DMS114 treated with DMSO at 0.1 percent for 48 hours (cell line): ENCODE results near the gene AKR7A2.

Experiments used
- DNase-seq: peaks from one replicate; lab custom pipeline; 2025; ENCODE audit not compliant: unreplicated experiment; lab: John Stamatoyannopoulos, UW

The AKR7A2 gene

DNA sequence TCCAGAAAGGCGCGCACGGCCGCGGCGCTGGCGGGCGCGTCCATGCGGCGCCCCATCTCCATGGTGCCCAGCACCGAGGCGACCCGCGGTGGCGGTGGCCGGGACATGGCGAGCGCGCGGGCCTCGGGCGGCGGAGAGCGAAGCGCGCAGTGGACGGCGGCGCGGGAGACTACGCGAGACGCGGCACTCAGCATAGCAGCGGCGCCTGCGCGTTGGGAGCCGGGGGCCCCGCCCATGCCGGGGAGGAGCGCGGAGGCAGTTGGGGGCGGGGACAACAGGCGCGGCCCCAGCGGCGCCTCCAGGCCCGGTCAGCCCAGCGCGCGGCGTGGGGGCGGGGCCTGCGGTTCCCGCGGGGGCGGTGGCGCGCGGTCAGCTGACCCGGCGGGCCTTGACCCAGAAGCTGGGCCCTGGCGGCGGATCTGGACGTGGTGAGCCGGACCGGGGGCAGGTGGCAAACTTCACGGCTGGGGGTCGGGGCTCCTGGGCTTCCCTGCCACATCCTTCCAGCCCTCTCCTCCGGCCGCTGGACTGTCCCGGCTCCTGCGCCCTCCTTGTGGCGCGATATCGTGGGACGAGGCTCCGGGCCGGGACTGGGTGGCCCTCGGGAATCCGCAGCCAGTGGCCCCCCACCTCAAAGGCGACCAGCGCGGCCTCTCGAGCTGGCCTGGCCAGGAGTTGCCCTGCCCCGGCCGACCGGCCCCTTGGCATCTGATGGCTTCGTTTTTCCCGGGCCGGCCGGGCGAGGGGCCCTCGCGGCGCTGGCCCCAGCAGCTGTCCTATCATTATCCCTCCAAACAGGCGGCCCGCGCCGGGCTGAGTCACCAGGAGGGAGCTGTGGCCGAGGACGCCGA is at the start of gene AKR7A2, which contains the start of gene SLC66A1:
AKR7A2 (minus strand) TSS at position 214 of the 851 bp plus-strand sequence; CDS start at position 194, 20 bp downstream.
SLC66A1 (plus strand) TSS at position 396 of the 851 bp plus-strand sequence. CDS start 5,352 bp downstream, outside the sequence.
- DNase-seq: peak; percentile 82

DNA sequence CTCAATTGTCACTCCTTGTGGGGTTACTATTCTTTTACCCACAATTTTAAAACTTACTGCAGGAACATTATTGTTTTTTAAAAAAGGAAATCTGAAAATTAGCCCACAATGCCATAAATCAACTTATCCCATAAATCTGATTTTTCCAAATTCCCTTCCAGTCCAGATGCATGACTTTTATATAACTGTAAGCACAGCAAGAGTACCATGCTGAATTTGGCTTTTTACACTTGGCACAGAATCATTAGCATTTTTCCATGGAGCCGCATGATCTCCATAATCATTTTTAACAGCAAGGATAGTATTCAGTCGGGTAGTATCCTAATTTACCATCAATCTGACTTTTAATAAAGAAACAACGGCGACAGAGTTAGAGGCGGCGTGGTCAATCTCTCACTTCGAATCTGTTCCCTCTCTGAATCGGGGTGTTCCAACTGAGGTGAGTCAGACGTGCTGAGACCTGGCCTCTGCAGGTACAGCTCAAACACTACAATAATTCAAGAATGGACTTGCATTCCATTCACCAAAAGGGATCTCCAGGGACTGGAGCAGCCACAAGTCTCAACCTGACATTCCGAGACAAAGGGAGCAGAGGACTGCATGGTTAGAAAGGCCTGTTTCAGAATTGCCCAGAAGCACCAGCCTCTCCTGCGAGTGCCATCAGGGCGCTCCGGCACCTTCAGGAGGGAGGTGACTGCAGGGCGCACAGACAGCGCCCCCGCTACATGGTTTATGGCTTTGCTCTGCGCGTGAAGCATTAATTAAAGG is 49.1 kb upstream of the AKR7A2 start:
- no peak for DNase-seq

DNA sequence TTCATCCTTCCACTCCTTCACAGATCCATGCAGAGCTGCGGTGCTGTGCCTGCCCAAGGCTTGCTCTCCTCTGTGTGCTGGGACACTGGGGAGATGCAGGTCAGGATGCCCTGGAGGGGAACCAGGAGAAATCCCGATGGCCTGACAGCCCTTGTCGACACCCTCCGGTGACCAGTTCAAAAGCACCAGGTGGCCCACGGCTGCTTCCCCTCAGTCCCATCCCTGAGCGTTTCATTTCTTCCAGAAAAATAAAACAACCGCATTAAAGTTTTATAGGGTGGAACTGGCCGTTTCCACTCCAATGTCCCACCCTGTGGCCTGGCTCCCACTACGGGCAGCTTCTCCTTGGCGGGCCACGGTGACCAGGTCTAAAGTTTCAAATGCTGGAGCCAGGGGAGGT is 48.5 kb upstream of the AKR7A2 start:
- no peak for DNase-seq

DNA sequence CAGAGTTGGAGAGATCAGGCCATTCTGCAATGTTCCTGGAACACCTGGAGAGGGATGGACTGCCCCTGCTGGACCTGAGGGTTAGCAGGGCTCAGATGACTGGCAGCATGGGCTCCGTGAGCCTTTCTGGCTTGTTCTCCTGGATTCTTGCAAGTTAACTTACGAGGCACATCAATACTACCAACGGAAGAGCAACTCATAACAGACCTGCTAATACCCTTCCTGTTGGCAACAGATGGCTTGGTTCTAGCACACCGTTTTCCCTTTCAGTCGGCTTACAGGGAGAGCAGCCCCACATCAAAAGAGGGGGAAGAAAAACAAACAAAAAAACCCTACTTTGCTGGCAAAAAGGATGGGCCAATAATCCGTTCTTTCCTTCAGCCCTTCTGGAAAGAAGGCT is 48.1 kb upstream of the AKR7A2 start:
- no peak for DNase-seq

DNA sequence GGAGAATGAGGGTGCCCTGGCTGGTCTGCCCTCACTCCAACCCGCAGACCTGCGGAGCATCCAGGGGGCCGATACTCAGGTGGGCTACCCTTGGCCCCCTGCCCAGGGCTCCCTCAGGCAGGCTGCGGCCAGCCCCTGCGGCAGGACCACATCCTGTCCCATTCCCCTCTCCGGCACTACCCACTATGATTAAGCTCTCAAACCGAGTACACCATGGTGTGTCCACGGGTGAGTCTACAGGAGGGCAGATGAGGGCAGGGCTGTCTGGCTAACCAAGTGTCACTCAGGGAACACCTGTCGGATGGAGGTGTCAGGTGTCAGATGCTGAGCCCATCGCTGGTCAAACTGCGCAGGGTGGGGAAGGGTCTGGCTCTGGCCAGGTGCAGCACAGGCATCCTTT is 47.4 kb upstream of the AKR7A2 start:
- DNase-seq: no peak

DNA sequence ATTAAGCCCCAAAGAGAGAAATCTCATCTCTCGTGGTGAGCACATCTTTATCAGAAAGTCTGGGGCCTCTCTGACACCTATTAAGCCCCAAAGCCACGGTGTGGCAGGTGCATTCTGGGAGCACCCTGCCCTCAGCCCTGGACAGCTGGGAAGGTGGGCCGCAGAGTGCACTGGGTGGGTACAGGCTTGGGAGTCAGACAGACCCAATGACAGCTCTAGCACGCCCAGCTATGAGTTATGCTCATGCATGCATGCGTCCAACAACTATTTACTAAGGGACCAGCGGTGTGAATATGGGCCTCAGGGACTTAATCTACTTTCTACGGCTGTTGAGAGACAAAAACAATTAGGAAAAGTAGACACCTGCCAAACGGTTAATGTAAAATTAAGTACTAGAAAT is 46.8 kb upstream of the AKR7A2 start:
- DNase-seq: no peak

DNA sequence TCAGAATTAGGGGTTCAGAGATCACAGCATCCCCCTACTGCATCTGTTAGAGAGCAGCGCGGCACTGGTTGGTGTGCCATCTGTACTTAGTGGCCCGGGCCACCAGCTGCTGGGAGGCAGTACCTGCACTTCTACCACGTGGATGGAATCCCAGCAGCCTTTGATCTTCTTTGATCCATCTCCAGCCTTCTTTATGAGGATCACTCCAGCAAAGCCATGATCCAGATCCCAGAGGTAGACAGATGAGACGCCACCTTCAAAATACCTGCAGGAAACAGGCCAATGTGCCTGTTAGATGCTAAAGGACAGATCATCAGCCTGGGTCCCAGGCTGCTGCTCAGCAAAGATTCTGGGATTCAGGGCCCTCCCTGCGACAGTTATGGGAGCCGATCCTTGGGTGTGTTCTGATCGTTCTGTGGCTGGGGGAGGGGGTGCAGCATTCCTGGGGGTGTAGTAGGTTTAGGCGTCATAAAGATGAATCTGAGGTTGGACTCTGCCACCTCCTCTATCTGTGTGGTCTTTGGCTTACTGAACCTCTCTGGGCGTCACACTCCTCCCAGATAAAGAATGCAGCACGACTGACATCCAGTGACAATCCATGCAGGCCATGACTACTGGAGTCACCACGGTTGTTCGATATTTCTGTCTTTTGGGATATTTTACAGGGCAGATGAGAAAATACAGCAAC is 45.5 kb upstream of the AKR7A2 start:
- DNase-seq: no peak

DNA sequence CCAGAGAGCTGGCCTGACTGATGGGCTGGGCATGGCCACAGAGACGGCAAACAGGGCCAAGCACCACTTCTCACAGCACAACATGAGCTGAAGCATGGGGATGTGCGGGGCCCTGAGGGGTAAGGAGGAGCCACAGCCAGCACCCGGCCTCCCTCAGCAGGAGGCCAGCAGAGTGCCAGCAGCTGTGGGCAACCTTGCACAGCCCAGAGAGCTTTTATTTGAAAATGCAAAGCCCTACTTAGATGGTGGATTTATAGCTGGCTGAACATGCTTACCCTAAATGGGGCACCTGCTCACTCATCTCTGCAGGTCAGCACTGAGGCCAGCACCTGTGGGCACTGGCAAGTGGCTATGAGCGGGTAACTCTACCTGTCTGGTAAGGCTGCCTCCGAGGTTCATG is 44.3 kb upstream of the AKR7A2 start:
- no peak for DNase-seq

DNA sequence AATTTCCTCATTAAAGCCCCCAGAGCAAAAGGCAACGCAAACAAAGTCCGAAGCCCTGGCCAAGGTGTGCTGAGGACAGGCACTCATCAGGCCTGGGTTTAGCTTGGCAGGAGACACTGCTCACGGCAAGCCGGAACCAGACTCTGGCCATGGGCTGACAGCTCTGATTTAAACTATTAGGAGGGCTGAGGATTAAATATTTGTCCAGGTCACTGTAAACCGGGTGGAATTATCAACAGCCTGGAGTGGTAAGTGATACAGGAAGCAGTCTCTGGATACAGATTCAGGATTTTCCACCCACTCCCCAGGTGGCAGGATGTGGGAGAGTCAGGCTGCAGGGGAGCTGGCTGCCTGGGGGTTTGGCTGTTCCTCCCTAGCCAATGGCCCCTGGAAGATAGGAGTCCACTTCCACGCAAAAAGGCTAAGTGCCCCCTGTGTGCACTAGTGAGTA is 42.6 kb upstream of the AKR7A2 start:
- DNase-seq: no peak

DNA sequence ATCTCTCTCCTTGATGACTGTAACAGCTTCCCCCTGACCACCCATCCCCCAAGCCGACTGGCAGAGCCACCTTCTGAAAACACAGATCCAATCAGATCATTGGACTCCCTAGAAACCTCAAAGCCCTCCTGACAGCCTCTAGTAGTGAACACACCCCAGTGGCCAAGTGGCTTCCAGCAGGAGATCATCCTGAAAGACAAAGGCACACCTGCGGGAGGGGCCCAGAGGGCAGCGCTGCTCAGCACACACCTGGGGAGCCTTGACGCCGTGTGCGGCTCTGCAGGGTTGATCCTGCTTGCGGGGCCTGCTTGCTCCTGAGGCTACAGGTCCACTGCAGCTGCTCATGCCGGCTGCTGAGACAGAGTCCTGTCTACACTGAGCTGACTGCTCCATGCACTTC is 41.7 kb upstream of the AKR7A2 start:
- no peak for DNase-seq

DNA sequence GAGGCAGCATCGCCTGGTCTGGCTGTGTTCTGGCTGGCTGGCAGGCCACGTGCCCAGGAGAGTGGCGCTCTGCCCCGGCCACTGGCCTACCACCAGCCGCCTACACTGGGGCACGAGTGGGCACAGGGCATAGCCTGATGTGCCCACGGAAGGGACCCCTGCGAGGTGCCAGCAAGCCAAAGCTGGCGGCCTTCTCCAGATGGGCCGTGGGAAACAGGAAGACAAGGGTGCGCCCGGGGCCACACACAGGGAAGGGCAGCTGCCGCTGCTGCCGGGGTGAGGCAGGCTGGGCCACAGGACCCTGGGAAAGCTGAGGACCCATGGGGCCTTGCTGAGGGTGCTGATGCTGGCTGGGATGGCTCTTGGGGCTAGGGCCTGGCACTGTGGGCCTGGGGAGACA is 40.9 kb upstream of the AKR7A2 start:
- no peak for DNase-seq

DNA sequence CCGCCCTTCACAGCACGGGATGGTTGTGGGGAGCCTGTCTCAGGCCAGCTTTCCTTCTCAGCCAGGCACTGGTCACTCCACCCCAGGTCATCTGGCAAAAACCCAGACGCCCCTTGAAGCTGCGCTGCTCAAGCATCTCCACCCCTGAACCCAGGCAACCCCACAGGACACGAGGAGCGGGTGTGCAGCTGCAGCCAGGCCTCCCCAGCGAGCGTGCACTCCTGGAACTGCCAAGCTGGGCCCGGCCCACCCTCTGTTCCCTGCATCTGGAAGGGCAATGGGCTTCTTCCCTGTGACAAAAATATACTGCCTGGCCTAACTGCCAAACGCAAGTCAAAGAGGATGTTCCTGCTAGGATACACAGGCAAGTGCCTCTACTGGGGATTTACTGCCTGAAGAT is 39.9 kb upstream of the AKR7A2 start:
- no peak for DNase-seq

DNA sequence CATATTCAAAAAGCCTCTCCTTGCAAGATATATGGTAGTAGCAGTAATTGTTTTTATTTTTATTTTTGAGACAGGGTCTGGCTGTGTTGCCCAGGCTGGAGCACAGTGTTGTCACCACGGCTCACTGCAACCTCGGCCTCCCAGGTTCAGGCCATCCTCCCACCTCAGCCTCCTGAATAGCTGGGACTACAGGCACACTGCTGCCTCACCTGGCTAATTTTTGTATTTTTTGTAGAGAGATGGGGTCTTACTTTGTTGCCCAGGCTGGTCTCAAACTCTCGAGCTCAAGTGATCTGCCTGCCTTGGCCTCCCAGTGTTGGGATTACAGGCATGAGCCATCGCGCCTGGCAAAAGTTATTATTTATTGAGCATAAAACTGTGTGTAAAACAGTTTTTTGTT is 38.6 kb upstream of the AKR7A2 start:
- DNase-seq: no peak

DNA sequence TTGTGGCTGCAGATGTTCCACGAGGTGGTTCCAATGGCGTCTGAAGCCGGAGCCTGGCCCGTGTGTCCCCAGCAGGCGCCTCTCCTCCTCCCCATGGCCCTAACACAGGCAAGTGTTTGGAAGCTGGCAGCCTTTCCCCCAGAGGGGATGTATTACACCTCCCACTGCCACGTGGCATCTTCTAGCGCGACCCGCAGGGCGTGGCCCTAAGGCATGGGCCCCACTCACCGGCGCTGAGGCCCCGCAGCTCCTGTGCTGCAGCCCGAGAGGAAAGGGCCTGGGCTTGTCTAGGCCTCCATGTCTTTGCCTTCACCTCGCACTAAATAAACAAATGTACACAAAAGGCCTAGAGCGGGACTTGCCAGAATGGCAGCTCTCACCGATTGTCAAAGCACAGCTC is 38.1 kb upstream of the AKR7A2 start:
- no peak for DNase-seq

DNA sequence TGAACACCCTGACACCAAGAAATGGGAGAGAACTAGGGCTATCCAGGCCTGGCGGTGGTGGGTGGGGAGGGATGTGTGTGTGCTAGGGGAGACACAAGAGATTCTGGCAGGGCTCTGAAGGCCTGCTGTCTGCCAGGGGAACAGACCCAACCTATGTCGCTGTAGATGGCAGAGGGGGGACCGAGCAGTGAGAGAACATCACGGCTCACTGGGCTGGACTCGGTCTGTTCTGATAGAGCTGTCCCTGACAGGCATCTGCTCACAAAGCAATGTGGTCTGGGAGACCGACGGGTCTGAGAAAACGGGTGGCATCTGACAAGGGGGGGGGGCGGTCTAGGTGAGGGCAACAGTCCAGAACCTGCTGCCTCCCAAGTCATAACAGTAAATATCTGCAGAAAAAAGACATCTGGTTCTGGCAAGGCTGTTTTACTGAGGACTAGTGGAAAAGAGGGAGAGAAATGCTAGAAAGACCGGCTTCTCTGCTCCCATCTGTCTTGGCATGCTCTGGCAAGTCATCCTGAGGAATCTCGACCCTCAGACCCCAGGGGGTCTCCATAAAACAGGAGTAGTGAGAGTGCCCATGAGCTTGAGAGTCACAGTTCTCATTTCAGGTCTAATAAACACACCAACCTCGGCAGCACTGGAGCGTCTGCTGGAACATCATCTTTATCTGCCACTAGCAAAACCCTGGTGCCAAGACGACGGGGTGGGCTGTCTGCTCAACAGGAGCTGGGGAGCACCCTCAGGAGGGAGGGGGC is 36.7 kb upstream of the AKR7A2 start:
- DNase-seq: no peak

DNA sequence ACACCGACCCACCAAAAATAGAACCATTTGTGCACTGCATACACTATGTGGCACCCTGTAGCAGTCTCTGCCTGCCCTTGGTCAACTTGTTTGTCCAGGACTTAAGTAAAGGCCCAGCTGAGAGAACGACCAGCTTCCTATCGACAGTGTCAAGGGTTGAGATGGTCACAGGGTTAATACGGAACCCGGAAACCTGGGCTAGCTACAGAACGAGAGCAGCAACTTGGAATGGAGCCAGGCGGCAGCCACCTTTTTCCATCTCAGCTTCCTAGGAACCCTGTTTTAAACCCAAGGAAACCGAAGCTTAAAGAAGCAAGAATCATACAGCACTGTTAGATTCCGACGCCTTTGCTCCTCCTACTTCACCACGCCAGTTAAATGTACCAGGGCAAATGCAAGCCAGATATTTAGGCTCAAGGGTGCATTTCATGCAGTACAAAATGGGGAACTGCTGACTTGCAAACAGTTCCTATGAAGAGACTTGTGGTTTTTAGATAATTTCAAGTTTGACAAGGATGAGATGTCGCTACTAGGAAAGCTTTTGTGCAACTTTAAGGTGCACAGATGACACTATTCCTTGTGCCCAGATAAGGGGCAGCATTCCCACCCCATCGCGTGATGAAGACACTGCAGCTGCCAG is 35.7 kb upstream of the AKR7A2 start:
- DNase-seq: no peak

DNA sequence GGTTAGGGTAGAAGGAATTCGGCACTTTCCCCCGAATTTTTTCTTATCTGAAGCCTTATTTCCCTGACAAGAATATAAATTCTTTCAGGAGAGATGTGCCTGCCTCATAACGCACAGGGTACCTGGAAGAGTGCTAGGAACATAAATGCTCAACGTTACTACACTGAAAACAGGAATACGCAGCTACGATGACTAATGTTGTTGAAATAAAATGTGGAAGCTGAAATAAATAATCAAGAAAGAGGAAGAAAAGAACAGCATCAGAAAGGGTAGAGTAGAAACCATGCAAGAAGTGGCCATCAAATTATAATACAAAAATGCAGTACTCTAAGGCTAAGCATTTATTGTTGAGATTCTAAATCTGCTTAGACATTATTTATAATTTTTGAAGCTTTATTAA is 34.1 kb upstream of the AKR7A2 start:
- no peak for DNase-seq

DNA sequence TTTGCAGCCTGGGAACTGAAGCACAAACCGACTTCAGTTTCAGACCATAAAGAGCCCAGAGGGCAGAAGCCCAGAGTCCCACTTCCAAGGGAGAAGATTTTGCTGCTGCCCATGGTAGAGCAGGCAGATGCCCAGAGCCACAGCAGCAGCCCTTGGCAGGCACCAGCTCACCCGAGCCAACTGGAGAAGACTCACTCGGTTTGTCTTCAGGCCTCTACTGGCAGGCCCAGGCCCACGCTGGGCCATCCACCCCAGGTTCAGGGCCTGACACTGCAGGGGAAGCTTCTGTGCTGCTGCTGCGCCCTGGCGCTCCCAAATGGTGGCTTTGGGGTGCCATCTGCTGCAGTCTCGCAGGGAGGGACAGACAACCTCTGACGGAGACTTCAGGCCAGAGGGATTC is 33.4 kb upstream of the AKR7A2 start:
- no peak for DNase-seq

DNA sequence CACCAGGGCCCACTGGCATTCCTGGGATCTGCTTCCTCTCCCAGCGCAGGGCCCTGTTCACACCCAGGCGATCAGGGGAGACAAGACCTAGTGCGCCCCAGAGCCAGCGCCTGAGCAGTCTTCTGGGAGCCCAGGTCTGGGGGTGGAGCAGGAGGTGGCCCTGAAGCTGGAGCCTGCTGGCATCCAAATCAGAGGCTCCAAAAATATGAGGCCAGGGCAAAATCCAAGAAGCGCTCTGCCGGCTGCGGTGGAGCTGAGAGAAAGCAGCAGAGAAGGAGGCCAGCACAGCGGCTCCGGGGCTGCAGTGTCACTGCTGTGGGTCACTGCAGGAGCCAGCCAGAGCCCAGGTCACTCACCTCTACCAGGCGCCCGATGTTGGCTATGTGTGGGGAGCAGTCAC is 32.9 kb upstream of the AKR7A2 start:
- no peak for DNase-seq

DNA sequence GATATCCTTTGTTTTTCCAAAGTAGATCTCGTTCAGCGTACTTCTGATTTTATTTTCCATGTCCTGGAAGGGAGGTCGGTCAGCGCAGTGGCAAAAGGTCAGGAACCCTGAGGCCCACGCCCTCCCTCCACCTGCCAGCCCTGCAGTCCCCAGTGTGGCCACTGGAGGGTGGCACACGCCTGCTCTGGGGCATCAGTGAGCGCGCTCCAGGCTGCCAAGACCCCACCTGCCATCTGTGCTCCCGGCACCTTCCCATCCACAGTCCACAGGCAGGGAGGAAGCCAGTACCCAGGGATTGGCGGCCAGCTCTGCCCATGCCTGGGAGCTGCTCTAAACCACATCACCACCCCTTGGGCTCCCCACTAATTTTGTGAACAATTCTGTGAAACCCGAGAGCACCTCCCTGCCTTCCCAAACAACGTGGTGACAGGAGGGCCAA is 32.4 kb upstream of the AKR7A2 start:
- no peak for DNase-seq
